Activated CD8-positive, alpha-beta T cell treated with anti-CD3 and anti-CD28 coated beads for 36 hours (primary cell): ENCODE data around the gene FERMT3. TPM values are rescaled to one million over a fixed set of nuclear protein-coding genes. Genes with fewer than 3 reads are reported as not detected.
A peak's percentile ranks its signal among the peaks of the same experiment; 100 is the strongest.

Experiments
- ATAC-seq: fragments of 200-7000 bp; cut with Tn5 transposase; one replicate; pipeline ENCODE4 v1.10.0; 2021; ENCODE audit warnings: mild to moderate bottlenecking, moderate library complexity
- CTCF ChIA-PET: fragments of 350-600 bp; sonication (Branson Sonifier 250); formaldehyde crosslinking; loops from one replicate; lab custom pipeline; 2021; ENCODE audit warnings: antibody characterized with exemption; lab: Charles Lee
- POLR2A ChIA-PET: fragments of 350-600 bp; sonication (Branson Sonifier 250); formaldehyde crosslinking; loops from one replicate; lab custom pipeline; 2021; ENCODE audit warnings: antibody characterized with exemption; lab: Charles Lee
- DNase-seq: peaks from one replicate; pipeline ENCODE4 v3.0.0-alpha.2; 2020
- H3K27ac Mint-ChIP-seq: one replicate; pipeline ENCODE4 v1.8.0; 2021; ENCODE audit warnings: mild to moderate bottlenecking, mixed read lengths
- H3K27me3 Mint-ChIP-seq: one replicate; pipeline ENCODE4 v1.8.0; 2021; ENCODE audit warnings: mixed read lengths
- H3K36me3 Mint-ChIP-seq: one replicate; pipeline ENCODE4 v1.8.0; 2021; ENCODE audit warnings: low read depth, mixed read lengths
- H3K4me1 Mint-ChIP-seq: one replicate; pipeline ENCODE4 v1.8.0; 2021; ENCODE audit warnings: low read depth, mixed read lengths
- H3K4me3 Mint-ChIP-seq: one replicate; pipeline ENCODE4 v1.8.0; 2021; ENCODE audit warnings: mild to moderate bottlenecking, moderate library complexity, mixed read lengths
- H3K9me3 Mint-ChIP-seq: one replicate; pipeline ENCODE4 v1.8.0; 2021; ENCODE audit warnings: mixed read lengths
- intact Hi-C: fragments of 100-400 bp; cut with micrococcal nuclease; formaldehyde crosslinking; loops from one replicate; pipeline ENCODE4 v1.10.0; 2022
- total RNA-seq, 2 experiments: library from RNA; stranded (reverse); gene quantifications; one replicate each; pipeline ENCODE4 v1.2.3, GENCODE V29; 2021
- TF ChIP-seq, protein P1 (sequence below): fragments of 200-600 bp; IDR thresholded peaks from one replicate; pipeline ENCODE4 v1.8.0; 2022; ENCODE audit warnings: antibody characterized with exemption, mild to moderate bottlenecking

FERMT3 gene
- total RNA-seq, 2 experiments from 2014 or later = 210 to 214 TPM

DNA sequence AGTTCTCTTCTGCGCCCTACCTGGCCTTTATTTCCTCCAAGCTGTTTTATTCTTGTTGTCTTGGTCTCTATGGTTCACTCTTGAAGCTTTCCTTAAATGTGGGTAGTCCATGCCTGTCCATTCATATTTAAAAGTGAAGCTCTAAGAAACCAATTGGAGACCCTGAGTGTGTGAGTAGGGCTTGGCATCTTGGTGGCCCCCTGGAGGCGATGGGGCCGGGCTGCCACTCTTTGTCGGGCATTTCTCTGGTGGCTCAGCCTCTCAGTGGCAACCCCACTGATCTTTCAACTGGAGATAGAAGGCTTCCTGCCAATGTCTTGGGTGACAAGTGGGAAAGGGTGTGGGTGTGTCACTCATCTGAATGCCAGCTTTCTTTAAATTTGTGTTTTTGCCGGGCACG, 10.4 kb downstream of the FERMT3 start:
- peaks cover 24% of the 10 kb centered on the region for H3K4me1 Mint-ChIP-seq
- peak; percentile 26 for ATAC-seq
- peaks cover 37% of the 10 kb centered on the region for H3K36me3 Mint-ChIP-seq
- intact Hi-C loops = no loop called here
- H3K9me3 Mint-ChIP-seq = no peaks in the 10 kb centered on the region
- DNase-seq = no peak
- H3K4me3 Mint-ChIP-seq = no peak overlapping the region
- H3K27me3 Mint-ChIP-seq = no peaks in the 10 kb centered on the region
- no peak overlapping the region for H3K27ac Mint-ChIP-seq
- ChIA-PET CTCF (interaction anchor here (1.1 to 4.0 kb wide), 7 partner anchors 9 to 84 kb away, joined by 3 to 34 read pairs (median 4); partner anchors contain the start of genes CATSPERZ, FERMT3, NUDT22 and PLCB3), POLR2A (interaction anchor here (1.8 to 4.4 kb wide), 3 partner anchors 7 to 10 kb away, joined by 8 to 33 read pairs (median 31); partner anchors contain the start of genes FERMT3, NUDT22 and TRPT1)
- TF ChIP-seq, protein P1, sequence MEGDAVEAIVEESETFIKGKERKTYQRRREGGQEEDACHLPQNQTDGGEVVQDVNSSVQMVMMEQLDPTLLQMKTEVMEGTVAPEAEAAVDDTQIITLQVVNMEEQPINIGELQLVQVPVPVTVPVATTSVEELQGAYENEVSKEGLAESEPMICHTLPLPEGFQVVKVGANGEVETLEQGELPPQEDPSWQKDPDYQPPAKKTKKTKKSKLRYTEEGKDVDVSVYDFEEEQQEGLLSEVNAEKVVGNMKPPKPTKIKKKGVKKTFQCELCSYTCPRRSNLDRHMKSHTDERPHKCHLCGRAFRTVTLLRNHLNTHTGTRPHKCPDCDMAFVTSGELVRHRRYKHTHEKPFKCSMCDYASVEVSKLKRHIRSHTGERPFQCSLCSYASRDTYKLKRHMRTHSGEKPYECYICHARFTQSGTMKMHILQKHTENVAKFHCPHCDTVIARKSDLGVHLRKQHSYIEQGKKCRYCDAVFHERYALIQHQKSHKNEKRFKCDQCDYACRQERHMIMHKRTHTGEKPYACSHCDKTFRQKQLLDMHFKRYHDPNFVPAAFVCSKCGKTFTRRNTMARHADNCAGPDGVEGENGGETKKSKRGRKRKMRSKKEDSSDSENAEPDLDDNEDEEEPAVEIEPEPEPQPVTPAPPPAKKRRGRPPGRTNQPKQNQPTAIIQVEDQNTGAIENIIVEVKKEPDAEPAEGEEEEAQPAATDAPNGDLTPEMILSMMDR = peak; percentile 20

DNA sequence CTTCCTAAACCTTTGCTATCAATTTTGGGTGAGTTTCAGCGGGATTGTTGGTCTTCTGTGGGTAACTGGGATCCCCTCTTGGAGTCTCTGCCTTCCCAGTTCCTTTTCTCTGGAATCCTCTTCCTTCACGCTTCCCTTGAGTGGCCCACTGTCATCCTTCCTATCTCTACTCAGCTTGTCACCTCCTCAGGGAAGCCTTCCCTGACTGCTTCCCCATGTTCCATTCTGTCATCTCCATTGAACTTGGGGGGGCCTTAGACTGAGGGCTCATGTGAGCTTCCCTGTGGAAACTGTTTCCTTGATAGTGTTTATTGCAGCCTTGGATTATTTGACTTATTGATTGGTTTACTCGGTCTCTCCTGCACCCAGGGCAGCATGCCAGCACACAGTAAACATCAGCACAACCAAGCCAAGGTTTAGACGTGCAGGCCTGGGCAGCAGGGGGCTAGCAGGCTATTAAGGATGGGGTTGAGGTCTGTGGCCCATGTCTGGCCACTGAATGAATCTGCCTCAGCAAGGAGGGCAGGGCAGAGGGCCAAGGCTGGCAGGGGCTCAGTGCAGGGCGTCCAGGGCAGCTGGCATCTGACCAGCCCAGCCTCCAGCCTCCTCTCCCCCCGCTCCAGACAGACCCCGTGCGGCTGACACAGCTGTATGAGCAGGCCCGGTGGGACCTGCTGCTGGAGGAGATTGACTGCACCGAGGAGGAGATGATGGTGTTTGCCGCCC, 12.3 kb downstream of the FERMT3 start:
- TF ChIP-seq, protein P1 = no peak
- intact Hi-C loops = no loop called here
- CTCF ChIA-PET = interaction anchor here (4.0 kb wide), 1 partner anchor 13 kb away, joined by 34 read pairs; the partner anchor contains the start of gene FERMT3

DNA sequence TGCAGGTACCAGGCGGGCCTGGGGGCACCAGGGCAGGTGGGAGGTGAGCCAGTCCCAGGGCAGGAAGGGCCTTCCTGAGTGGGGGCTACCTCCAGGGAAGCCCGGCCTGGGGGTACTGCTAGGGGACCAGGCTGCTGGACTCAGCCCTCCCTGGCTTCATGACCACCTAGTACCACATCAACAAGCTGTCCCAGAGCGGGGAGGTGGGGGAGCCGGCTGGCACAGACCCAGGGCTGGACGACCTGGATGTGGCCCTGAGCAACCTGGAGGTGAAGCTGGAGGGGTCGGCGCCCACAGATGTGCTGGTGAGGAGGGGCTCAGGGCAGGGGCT, 12.8 kb downstream of the FERMT3 start:
- Mint-ChIP-seq H3K36me3 (peaks cover 26% of the 10 kb centered on the region), H3K4me1 (peaks cover 14% of the 10 kb centered on the region), H3K27me3 (no peaks in the 10 kb centered on the region), H3K4me3 (no peak overlapping the region), H3K27ac (no peak overlapping the region), H3K9me3 (no peaks in the 10 kb centered on the region)
- TF ChIP-seq, protein P1 = no peak
- ATAC-seq (no peak), DNase-seq (no peak)
- ChIA-PET CTCF (interaction anchor here (4.0 kb wide), 1 partner anchor 13 kb away, joined by 34 read pairs; the partner anchor contains the start of gene FERMT3), POLR2A (interaction anchor here (0.6 to 4.4 kb wide), 6 partner anchors 8 to 34 kb away, joined by 3 to 33 read pairs (median 6); partner anchors contain the start of genes FERMT3 and STIP1)
- intact Hi-C loops = no loop called here

More for the DNA sequence above, 12.3 kb downstream of the FERMT3 start:
- POLR2A ChIA-PET = interaction anchor here (0.6 to 4.4 kb wide), 6 partner anchors 8 to 33 kb away, joined by 3 to 33 read pairs (median 6); partner anchors contain the start of genes FERMT3 and STIP1
- peaks cover 17% of the 10 kb centered on the region for H3K4me1 Mint-ChIP-seq
- no peaks in the 10 kb centered on the region for H3K9me3 Mint-ChIP-seq
- ATAC-seq (no peak), DNase-seq (no peak)
- H3K4me3 Mint-ChIP-seq = no peak overlapping the region
- no peak overlapping the region for H3K27ac Mint-ChIP-seq
- H3K27me3 Mint-ChIP-seq = no peaks in the 10 kb centered on the region
- H3K36me3 Mint-ChIP-seq = peaks cover 27% of the 10 kb centered on the region

DNA sequence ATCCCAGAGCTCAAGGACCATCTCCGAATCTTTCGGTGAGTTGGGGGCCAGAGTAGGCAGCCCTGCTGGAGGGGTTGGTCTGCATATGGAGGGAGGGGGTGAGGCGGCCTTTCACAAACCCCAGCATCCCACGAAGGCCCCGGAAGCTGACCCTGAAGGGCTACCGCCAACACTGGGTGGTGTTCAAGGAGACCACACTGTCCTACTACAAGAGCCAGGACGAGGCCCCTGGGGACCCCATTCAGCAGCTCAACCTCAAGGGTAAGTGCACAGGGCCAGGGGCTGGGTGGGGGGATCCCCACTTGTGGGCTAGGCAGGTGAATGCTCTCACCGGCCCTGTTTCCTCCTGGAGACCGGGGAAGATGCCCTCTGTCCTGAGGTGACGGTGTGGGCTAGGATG, 13.2 kb downstream of the FERMT3 start:
- ChIA-PET POLR2A (interaction anchor here (0.8 to 2.6 kb wide), 5 partner anchors 9 to 34 kb away, joined by 3 to 14 read pairs (median 6); partner anchors contain the start of genes FERMT3 and STIP1), CTCF (interaction anchor here (4.0 kb wide), 1 partner anchor 14 kb away, joined by 34 read pairs; the partner anchor contains the start of gene FERMT3)
- Mint-ChIP-seq H3K27me3 (no peaks in the 10 kb centered on the region), H3K4me1 (peaks cover 12% of the 10 kb centered on the region), H3K9me3 (no peaks in the 10 kb centered on the region), H3K36me3 (peaks cover 24% of the 10 kb centered on the region), H3K4me3 (no peak overlapping the region), H3K27ac (no peak overlapping the region)
- intact Hi-C loops = no loop called here
- TF ChIP-seq, protein P1 = no peak
- no peak for ATAC-seq
- DNase-seq = no peak

DNA sequence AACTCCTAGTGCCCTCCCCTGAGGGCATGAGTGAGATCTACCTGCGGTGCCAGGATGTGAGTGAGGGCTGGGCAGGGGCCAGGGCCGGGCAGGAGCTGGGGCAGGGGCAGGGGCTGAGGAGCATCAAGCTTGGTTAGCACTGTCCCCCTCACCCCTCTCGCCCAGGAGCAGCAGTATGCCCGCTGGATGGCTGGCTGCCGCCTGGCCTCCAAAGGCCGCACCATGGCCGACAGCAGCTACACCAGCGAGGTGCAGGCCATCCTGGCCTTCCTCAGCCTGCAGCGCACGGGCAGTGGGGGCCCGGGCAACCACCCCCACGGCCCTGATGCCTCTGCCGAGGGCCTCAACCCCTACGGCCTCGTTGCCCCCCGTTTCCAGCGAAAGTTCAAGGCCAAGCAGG, 13.8 kb downstream of the FERMT3 start:
- CTCF ChIA-PET = no interaction called here
- Mint-ChIP-seq H3K4me1 (peaks cover 12% of the 10 kb centered on the region), H3K9me3 (no peaks in the 10 kb centered on the region), H3K4me3 (no peak overlapping the region), H3K36me3 (peaks cover 18% of the 10 kb centered on the region), H3K27ac (no peak overlapping the region), H3K27me3 (no peaks in the 10 kb centered on the region)
- ATAC-seq = no peak
- POLR2A ChIA-PET = interaction anchor here (0.7 to 2.6 kb wide), 4 partner anchors 9 to 19 kb away, joined by 3 to 14 read pairs (median 6); partner anchors contain the start of gene FERMT3
- no peak for DNase-seq
- TF ChIP-seq, protein P1 = no peak
- intact Hi-C loops = no loop called here
